ENCODE data around the gene NCS1. TPM values are rescaled to one million over a fixed set of nuclear protein-coding genes. Genes with fewer than 3 reads are reported as not detected.

Gene NCS1
- total and polyA plus RNA-seq, 9 of the 15 experiments (the other 6 are each of a cell fraction or from before 2014, with no cell fraction given): 0.28 to 27.0 (median 9.6) TPM

DNA sequence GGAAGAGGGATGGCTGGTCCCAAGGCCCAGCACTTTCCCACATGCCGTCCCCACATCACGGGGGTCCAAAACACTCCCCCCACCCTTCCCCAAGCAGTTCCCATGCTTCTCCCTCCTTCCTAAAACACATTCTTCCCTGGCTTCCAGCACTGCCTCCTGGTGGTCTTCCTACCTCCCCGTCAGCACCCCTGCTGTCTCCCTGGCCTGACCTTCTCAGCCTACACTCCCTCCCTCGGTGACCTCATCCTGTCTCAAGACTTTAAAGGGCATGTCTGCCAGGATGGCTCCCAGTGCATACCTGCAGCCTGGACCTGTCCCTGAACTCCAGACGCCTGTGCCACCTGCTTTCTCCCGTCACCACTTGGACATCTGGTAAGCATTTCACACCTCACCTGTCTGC is 4.3 kb upstream of the NCS1 start (continued):
- TF ChIP-seq, protein P1, sequence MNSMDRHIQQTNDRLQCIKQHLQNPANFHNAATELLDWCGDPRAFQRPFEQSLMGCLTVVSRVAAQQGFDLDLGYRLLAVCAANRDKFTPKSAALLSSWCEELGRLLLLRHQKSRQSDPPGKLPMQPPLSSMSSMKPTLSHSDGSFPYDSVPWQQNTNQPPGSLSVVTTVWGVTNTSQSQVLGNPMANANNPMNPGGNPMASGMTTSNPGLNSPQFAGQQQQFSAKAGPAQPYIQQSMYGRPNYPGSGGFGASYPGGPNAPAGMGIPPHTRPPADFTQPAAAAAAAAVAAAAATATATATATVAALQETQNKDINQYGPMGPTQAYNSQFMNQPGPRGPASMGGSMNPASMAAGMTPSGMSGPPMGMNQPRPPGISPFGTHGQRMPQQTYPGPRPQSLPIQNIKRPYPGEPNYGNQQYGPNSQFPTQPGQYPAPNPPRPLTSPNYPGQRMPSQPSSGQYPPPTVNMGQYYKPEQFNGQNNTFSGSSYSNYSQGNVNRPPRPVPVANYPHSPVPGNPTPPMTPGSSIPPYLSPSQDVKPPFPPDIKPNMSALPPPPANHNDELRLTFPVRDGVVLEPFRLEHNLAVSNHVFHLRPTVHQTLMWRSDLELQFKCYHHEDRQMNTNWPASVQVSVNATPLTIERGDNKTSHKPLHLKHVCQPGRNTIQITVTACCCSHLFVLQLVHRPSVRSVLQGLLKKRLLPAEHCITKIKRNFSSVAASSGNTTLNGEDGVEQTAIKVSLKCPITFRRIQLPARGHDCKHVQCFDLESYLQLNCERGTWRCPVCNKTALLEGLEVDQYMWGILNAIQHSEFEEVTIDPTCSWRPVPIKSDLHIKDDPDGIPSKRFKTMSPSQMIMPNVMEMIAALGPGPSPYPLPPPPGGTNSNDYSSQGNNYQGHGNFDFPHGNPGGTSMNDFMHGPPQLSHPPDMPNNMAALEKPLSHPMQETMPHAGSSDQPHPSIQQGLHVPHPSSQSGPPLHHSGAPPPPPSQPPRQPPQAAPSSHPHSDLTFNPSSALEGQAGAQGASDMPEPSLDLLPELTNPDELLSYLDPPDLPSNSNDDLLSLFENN (IDR thresholded peaks at IDR 0.05; ENCODE audit: low read depth in 2 of 2, low read length in 2 of 2): no peak
- TF ChIP-seq PTBP1 (IDR thresholded peaks at IDR 0.05; ENCODE audit: low read depth, low read length) (no peak), GATA2 (CRISPR knock-in tag; IDR thresholded peaks at IDR 0.05) (no peak), ZNF551 (CRISPR knock-in tag; IDR thresholded peaks at IDR 0.05) (no peak), NFIX (CRISPR knock-in tag; IDR thresholded peaks at IDR 0.05; ENCODE audit: low read depth) (no peak)

DNA sequence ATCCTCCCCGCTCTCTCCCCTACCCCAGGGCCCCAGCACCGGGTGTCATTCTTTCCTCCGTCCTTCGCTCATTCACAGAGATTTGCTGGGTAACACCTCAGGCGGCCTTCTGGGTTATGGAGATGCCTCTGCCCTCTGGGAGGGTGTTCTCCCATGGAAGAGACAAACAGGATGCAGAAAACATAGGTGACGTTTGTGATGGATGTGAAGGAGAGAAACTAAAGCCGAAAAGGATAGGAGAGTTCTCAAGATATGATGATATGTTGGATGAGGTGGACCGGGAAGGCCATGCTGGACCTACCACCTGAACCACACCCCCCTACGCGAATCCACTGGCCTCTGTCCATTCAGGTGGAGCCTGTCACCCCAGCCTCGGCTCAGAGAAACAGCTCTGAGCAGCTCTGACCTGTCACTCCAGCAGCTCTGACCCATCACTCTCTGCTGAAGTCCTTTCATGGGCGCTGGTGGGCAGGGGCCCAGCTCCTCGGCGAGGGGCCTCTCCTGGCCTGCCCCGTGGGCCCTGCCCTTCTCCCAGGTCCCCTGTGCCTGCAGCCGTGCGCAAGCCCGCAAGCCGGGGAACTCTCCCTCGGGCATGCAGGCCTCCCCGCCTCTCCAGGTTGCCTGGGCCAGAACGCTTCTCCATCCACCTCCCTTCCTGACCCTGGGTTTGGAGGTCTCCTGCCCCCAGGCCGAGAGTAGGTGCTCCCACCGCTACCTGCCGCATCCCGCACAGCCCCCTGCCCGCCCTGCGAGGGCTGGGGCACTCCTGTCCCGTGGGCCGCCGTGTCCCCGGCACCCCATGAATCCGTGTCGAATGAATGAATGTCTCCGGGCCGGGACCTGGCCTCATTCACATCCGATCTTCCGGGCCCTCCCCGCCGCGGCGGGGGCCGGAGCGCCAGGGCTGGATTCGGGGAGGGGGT is 717 bp upstream of the NCS1 start:
- H3K4me3 ChIP-seq: peak overlapping the region; percentile 52
- peak overlapping the region; percentile 78 for H2AFZ ChIP-seq (ENCODE audit: low read depth, low read length)
- TF ChIP-seq FOXJ2 (tag; IDR thresholded peaks at IDR 0.05) (no peak), RBFOX2 (IDR thresholded peaks at IDR 0.05; ENCODE audit: low read depth, low read length) (peak; percentile 41; the same call in 1 of the 2 replicates), EGR1 (conservative IDR thresholded peaks at IDR 0.05) (peak; percentile 41)
- TF ChIP-seq, protein P2, sequence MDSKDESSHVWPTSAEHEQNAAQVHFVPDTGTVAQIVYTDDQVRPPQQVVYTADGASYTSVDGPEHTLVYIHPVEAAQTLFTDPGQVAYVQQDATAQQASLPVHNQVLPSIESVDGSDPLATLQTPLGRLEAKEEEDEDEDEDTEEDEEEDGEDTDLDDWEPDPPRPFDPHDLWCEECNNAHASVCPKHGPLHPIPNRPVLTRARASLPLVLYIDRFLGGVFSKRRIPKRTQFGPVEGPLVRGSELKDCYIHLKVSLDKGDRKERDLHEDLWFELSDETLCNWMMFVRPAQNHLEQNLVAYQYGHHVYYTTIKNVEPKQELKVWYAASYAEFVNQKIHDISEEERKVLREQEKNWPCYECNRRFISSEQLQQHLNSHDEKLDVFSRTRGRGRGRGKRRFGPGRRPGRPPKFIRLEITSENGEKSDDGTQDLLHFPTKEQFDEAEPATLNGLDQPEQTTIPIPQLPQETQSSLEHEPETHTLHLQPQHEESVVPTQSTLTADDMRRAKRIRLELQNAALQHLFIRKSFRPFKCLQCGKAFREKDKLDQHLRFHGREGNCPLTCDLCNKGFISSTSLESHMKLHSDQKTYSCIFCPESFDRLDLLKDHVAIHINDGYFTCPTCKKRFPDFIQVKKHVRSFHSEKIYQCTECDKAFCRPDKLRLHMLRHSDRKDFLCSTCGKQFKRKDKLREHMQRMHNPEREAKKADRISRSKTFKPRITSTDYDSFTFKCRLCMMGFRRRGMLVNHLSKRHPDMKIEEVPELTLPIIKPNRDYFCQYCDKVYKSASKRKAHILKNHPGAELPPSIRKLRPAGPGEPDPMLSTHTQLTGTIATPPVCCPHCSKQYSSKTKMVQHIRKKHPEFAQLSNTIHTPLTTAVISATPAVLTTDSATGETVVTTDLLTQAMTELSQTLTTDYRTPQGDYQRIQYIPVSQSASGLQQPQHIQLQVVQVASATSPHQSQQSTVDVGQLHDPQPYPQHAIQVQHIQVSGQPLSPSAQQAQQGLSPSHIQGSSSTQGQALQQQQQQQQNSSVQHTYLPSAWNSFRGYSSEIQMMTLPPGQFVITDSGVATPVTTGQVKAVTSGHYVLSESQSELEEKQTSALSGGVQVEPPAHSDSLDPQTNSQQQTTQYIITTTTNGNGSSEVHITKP (IDR thresholded peaks at IDR 0.05; ENCODE audit: partially characterized antibody): peak; percentile 84
- peak overlapping the region; percentile 39; the same call in 1 of the 2 replicates for H3K4me2 ChIP-seq (ENCODE audit: insufficient read depth, low read length)
- BruUV-seq (replicated peaks): no TSS peak
- DNase-seq (ENCODE audit: extremely low read depth in 1 of 4, low spot score in 3 of 4) (no peak), FAIRE-seq (no peak), ATAC-seq (peak; percentile 34)
- no peak overlapping the region for H3K27ac ChIP-seq (ENCODE audit: extremely low read depth, low read depth, low read length)
- in situ Hi-C loops (cut with MboI) (no loop called here), intact Hi-C loops (cut with micrococcal nuclease) (no loop called here)
- CTCF ChIA-PET (ENCODE audit: low intra/inter-chr PET ratio): no interaction called here
- peaks cover 0 to 27% of the 10 kb centered on the region in 2 experiments; a peak in 3 of 5 replicates for H3K4me1 ChIP-seq (replicated peaks in 1 of 2; ENCODE audit: control insufficient read depth in 2 of 2, insufficient read depth in 2 of 2, low read length in 2 of 2)
- POLR2A ChIA-PET: no interaction called here
- peak overlapping the region in 1 of 2 experiments; percentile 90; a peak in 3 of 4 replicates for H3K9ac ChIP-seq (ENCODE audit: insufficient read depth in 1 of 2, low read depth in 2 of 2, low read length in 2 of 2)
- peaks cover 11% of the 10 kb centered on the region; the same call in 1 of the 2 replicates for H4K20me1 ChIP-seq (replicated peaks; ENCODE audit: control insufficient read depth, insufficient read depth, low read length)
- no peaks in the 10 kb centered on the region for H3K9me3 ChIP-seq (replicated peaks; ENCODE audit: control insufficient read depth, insufficient read depth, low read depth, low read length)
- H3K79me2 ChIP-seq (ENCODE audit: control insufficient read depth, insufficient read depth, low read length): peaks cover 16% of the 10 kb centered on the region
- H3K36me3 ChIP-seq (ENCODE audit: control insufficient read depth, insufficient read depth, low read length): no peaks in the 10 kb centered on the region
- WGBS (ENCODE audit: insufficient coverage, low coverage, missing lambda C conversion rate): 43% methylated on average over 30 of the region's 45 CpGs
- H3K27me3 ChIP-seq (ENCODE audit: control insufficient read depth in 2 of 2, insufficient read depth in 2 of 2, low read length in 2 of 2): no peaks in the 10 kb centered on the region; a peak in 1 of 5 replicates
- H3K9me1 ChIP-seq (ENCODE audit: control insufficient read depth, insufficient read depth, low read length): no peaks in the 10 kb centered on the region

All from K562 (cell line).